Testis (tissue), 2 donors: ENCODE data around the gene PLB1.

Experiments
- POLR2A ChIP-seq: fragments of 450-650 bp; IDR thresholded peaks from one replicate; pipeline ENCODE4 v1.6.1; 2017; ENCODE audit warnings: antibody characterized with exemption, mild to moderate bottlenecking, moderate library complexity
- TF ChIP-seq, protein P1 (sequence below), 3 experiments: fragments of 450-650 bp in 2 of 3; fragments of 200-600 bp in 1 of 3; sonication (generic) in 1 of 3; IDR thresholded peaks; one replicate each; pipeline ENCODE4 v1.5.1; 2016 to 2019; ENCODE audit warnings: antibody characterized with exemption in 3 of 3, mild to moderate bottlenecking in 2 of 3, moderate library complexity in 1 of 3

DNA sequence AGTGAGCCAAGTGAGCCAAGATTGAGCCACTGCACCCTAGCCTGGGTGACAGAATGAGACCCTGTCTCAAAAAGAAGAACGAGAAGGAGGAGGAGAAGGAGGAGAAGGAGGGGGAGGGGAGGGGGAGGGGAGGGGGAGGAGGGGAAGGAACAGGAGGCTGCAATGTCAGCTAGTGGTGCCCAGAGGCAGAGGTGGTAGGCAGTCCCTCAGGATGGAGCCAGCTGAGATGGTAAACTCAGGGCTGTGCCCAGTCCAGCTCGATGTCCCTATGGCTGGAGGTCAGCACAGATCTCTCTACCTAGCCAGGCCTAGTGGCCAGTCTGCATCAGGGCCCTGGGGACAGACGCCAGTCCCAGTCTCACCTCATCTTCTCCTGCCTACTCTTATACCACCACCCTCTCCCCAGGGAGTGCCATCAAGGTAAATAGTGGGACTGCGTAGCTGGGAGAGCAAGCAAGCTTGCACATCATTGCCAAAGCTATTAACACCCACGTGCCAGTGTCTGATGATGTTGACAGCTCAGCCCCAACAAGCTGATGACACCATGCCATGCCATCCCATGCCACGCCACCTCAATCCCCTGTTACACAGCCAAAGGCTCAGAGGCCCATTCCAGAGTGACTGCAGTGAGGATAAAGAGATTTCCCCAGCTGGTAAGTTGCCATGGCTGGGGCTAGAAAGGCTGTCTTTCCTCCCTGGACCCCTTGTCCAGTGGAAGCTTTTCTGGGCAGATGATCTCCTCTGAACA, 7.6 kb upstream of the PLB1 start:
- TF ChIP-seq POLR2A: no peak
- TF ChIP-seq, protein P1, sequence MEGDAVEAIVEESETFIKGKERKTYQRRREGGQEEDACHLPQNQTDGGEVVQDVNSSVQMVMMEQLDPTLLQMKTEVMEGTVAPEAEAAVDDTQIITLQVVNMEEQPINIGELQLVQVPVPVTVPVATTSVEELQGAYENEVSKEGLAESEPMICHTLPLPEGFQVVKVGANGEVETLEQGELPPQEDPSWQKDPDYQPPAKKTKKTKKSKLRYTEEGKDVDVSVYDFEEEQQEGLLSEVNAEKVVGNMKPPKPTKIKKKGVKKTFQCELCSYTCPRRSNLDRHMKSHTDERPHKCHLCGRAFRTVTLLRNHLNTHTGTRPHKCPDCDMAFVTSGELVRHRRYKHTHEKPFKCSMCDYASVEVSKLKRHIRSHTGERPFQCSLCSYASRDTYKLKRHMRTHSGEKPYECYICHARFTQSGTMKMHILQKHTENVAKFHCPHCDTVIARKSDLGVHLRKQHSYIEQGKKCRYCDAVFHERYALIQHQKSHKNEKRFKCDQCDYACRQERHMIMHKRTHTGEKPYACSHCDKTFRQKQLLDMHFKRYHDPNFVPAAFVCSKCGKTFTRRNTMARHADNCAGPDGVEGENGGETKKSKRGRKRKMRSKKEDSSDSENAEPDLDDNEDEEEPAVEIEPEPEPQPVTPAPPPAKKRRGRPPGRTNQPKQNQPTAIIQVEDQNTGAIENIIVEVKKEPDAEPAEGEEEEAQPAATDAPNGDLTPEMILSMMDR (IDR thresholded peaks at IDR 0.05): no peak
